ENCODE data around the gene ZNRD2. TPM values are rescaled to one million over a fixed set of nuclear protein-coding genes. Genes with fewer than 3 reads are reported as not detected.

Gene ZNRD2
- total RNA-seq, 1 donor from 2014 or later = 15.9 TPM

DNA sequence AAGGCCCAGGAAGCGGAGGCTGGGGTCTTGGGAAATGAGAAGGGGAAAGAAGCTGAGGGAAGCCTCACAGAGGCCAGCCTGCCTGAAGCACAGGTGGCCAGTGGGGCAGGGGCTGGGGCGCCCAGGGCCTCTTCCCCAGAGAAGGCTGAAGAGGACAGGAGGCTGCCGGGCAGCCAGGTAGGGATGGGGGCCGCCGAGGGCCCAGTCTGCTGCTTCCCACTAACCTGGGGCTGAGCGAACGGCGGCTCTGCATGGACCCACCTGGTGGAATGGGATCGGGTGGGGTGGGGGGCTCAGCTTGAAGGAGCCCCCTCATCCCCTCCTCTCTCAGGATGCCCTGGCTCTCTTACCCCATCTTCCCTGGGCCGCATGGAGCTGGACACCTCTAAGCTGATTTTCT is 13.3 kb downstream of the ZNRD2 start:
- FAIRE-seq = no peak

GRCh38 chr11:65584106-65584505 is 13.8 kb downstream of the ZNRD2 start:
- no peak for DNase-seq (ENCODE audit: low spot score in 2 of 2)
- no peak for FAIRE-seq

More for the DNA sequence above, 13.3 kb downstream of the ZNRD2 start:
- no peak for DNase-seq (ENCODE audit: low spot score in 2 of 2)

DNA sequence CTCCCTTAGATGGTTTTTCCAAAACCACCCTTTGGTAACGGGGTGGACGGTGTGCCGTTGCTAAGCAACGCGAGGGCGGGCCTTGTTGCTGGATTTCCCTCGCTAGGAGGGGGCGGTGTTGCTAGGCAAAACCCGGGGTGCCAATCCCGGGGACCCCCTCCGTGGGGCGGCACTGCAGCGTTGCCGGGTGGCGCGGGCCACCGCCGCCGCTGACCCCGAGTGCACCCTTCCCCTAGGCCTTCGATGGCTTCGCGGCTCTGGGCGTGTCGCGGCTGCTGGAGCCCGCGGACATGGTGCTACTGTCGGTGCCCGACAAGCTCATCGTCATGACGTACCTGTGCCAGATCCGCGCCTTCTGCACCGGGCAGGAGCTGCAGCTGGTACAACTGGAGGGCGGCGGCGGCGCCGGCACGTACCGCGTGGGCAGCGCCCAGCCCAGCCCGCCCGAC is 14.5 kb downstream of the ZNRD2 start:
- DNase-seq (ENCODE audit: low spot score in 2 of 2) (no peak), FAIRE-seq (no peak)

DNA sequence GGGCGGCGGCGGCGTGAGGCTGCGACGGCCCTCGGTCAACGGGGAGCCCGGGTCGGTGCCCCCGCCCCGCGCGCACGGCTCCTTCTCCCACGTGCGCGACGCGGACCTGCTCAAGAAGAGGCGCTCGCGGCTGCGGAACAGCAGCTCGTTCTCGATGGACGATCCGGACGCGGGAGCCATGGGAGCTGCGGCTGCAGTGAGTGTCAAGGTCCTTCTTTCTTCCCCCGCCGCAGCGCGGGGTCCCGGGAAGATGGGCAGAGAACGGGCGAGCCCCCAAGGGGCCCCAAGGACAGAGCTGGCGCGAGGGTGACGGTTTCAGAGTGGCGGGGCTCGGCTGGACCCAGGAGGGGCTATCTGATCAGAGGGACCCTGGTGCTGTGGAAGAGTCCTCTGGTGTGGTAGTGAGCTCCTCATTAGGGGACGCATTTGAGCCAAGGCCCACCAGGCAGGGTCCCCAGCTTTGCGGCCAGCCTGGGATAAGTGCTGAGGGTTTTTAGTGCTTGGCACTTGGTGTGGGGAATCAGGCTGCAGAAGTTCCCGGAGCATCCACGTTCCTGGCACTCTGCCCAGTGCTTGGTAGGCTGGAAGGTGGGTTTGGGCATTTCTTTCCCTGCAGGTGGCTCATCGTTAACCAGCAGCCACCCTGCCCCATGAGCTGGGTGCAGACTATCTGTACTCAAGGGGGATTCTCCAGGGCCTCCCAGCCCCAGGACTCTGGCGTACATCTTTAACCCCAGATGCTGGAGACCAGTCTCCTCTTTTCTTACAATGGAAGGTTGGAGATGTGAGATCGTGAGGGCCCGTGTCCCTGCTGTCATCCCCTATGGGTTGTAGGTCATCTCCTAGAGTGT is 15.3 kb downstream of the ZNRD2 start:
- DNase-seq (ENCODE audit: low spot score in 2 of 2) (no peak), FAIRE-seq (no peak)

- FAIRE-seq = no peak
- no peak for DNase-seq (ENCODE audit: low spot score in 2 of 2)
These were observed 16.0 kb downstream of the ZNRD2 start for GRCh38 chr11:65586247-65586630.

- no peak for DNase-seq (ENCODE audit: low spot score in 2 of 2)
- FAIRE-seq = no peak
These were observed 16.4 kb downstream of the ZNRD2 start for GRCh38 chr11:65586676-65587075.

GRCh38 chr11:65588199-65589054 is 18.1 kb downstream of the ZNRD2 start:
- no peak for DNase-seq (ENCODE audit: low spot score in 2 of 2)
- FAIRE-seq = no peak

DNA sequence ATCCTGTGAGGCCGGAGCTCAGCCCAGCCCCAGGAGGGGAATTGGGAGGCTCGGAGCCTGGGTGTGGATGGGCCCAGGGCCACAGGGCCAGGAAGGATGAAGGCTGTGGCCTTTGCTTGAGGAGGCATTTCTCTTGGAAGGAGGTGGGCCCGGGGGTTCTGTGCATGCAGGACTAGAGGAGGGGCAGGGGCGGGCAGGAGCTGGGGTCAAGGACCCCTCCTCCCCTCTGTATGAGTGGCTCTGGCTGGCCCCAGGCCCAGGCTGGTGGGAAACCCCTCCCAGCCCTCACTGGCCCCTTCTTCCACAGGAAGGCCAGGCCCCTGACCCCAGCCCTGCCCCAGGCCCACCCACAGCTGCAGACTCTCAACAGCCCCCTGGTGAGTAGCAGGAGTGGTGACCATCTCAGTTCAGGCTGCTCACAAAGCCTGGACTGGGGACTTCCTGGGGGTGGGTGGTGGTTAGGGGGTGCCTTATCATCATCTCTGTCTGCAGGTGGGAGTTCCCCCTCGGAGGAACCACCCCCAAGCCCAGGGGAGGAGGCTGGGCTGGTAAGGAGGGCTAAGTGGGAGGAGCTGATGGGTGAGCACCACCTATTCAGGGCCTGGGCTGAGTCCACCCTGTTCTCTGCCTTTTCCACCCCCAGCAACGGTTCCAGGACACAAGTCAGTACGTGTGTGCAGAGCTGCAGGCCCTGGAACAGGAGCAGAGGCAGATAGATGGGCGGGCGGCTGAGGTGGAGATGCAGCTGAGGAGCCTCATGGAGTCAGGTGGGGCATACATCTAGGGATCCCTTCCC is 19.4 kb downstream of the ZNRD2 start:
- no peak for DNase-seq (ENCODE audit: low spot score in 2 of 2)
- no peak for FAIRE-seq

- FAIRE-seq (no peak), DNase-seq (ENCODE audit: low spot score in 2 of 2) (no peak)
These were observed 20.0 kb downstream of the ZNRD2 start for GRCh38 chr11:65590240-65590738.

DNA sequence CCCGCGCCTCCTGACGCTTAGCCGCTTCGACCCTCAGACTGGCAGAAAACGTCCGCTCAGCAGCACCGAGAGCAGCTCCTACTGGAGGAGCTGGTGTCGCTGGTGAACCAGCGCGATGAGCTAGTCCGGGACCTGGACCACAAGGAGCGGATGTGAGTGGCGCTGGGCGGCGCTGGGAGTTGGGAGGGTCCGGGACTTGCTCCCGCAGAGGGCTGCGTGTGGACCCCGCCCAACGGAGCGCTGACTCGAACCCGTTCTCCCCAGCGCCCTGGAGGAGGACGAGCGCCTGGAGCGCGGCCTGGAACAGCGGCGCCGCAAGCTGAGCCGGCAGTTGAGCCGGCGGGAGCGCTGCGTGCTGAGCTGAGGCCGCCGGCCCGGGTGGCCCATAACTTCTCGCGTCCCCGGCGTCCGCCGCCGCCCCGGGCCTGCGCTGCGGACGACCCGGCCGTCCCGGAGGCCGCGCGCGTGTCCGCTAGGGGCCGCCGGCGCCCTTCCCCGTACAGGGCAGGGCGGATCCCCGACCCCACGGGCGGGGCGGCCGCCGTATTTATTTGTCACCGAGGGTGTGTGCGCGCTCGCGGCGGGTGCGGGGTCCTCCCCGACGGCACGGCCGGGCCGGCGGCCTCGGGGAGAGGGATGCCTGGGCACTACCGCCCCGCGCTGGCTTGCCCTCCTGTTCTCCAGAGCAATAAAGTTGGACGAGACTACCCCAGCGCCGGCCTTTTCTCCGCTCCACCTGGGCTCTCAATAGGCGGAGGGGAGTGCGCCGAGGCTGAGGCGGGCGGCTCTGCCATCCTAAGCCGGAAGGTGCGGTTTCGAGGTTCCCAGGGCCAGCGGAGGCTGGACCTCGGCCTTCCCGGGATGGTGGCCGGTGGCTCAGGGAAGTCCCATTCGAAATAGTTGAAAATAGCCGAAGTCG is 21.9 kb downstream of the ZNRD2 start:
- DNase-seq (ENCODE audit: low spot score in 2 of 2) (no peak), FAIRE-seq (no peak)

DNA sequence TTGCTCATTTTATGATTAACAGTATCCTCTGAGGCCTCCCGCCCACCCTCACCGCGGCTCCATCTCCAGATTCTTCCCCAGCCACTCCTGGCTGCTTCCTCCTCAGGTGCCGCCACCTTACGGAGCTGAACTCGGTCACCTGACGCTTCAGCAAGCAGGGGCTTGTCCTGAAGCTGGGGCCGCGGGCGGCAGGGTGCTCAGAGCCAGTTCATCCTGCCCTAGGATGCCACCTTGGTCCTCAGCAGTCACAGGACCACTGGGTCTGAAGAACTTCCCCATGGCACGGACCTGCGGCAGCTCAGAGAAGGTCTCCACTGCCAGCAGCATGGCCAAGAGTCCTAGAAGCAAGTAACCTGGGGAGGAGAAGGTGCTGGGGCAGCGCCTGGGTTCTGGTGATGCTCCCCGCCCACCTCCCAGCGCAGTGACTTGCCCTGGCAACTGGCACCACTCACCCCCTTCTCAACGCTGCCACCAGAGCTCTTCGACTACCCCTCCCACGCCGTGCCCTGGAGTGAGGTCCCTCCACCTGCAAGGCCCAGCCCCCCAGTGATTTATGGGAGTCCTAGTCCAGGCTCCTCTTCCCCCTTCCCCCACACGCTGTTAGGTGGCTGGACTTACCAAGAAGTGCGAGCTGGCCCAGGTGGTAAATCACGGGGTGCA is 22.7 kb downstream of the ZNRD2 start:
- no peak for FAIRE-seq
- DNase-seq (ENCODE audit: low spot score in 2 of 2) = no peak

DNA sequence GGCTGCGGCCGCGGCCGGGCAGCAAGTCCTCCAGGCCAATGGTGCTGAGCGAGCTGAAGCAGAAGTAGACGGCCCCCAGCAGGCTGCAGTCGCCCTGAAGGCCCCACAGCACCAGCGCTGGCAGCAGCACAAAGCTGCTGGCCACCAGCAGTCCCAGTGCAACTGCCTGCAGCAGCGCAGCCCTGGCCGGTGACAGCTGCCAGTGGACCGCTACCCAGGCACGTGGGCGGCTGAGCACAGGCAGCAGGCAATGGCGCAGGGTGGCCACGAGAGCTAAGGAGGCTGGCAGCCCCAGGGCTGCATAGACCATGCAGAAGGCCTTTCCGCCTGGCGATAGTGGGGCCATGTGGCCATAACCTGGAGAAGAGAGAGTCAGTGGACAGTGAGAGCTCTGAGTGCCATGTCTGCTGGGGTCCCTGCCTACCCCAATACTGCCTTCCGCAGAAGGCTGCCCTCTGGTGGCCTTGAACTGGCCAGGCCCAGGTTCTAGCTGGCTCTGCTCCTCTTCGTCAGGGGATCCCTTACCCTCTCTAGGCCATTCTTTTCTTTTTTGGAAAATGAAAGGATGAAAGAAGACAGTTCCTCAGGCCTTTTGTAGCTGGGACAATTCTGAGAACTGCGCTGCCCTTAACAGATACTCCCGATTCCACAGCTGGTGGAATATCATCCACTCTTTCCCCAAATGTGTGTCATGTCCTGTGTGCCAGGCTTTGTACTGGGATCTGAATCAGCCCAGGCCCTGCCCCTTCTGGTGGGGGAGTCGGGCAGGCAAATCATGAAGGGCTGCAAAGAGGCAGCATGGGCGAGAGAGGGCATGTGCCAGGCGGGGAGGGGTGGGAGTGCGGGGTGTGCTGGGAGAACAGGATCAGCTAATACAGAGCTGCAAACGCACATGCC is 23.5 kb downstream of the ZNRD2 start:
- DNase-seq (ENCODE audit: low spot score in 2 of 2) (peak; percentile 83 to 84), FAIRE-seq (no peak)

DNA sequence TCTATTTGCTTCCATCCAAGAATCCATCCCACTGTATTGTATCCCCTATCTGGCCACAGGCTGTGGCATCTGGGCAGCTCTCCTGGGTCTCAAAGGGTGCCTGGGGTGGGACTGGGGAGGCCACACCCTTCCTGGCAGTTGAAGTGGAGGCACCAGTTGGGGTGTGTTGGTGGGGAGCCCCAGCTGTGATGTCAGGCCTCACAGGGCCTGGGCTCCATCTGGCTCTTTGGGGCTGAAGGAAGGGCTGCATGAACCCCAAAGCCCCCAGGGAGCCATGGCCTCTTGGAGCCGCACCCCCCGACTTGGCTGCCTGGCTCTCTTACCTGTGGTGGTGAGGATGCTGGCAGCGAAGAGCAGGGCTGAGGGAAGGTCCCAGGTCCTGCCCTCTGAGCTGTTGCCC is 24.9 kb downstream of the ZNRD2 start:
- DNase-seq (ENCODE audit: low spot score in 2 of 2) (no peak), FAIRE-seq (no peak)

DNA sequence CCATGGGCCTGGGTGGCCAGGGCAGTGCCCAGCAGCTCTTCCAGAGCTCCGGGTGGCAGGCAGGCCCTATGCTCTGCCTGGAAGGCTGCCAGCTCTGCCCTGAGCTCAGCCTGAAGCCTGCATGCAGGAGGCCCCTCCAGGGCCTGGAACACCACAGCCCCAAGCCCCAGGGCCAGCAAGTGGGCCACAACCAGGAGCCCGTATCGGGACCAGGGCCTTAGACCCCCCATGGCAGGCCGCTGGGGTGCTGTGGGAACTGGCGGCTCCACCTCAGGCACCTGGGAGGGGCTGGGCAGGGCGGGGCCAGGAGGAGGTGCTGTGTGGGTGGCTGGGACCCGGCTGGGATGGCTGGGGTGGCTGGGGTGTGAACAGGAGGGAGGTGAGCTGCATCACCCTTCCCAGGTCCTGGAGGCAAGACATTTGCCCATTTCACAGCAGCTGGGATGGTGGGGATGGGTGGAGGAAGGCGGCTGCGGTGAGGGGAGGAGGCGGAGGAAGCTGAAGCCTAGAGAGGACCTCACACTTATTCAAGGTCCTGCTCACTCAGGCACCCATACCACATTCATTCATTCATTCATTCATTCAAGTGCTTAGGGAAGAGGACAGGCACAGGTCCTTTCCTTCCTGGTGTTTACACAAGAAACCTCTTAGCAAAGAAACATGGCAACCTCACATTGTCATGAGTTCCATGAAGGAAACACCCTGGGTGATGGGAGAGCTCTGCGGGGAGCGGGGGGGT is 25.4 kb downstream of the ZNRD2 start, which contains the start of gene KCNK7:
KCNK7 (minus strand) TSS at position 258 of the 739 bp plus-strand sequence; CDS start at position 230, 28 bp downstream.
- DNase-seq (ENCODE audit: low spot score in 2 of 2) (no peak), FAIRE-seq (no peak)

DNA sequence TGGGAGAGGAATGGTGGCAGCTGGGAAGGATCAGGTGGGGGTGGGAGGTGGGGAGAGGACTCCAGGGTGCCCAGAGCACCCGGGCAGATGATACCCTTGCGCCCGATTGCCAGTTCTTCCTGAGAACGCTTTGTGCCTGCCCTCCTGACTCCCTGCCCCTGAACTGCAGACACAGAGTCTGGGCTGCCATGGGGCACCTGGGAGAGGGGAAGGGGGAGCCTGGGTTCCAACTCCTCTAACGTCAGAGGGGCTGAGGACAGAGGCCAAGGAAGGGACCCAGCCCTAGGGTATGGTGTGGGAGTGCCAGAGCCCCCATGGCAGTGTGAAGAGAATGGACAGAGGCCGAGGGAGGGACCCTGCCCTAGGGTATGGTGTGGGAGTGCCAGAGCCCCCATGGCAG is 26.2 kb downstream of the ZNRD2 start:
- FAIRE-seq = no peak
- DNase-seq (ENCODE audit: low spot score in 2 of 2) = no peak

- DNase-seq (ENCODE audit: low spot score in 2 of 2) (no peak), FAIRE-seq (no peak)
These were observed 28.0 kb downstream of the ZNRD2 start for GRCh38 chr11:65598258-65598699.
